Hepatocyte (in vitro differentiated cells): ENCODE results near the gene GORAB. TPM values are rescaled to one million over a fixed set of nuclear protein-coding genes. Genes with fewer than 3 reads are reported as not detected.

ENCODE experiments used
- DNase-seq: peaks from one replicate; pipeline ENCODE4 v3.0.0-alpha.2; 2016; ENCODE audit warnings: low spot score
- H2AFZ ChIP-seq: fragments of 200-600 bp; sonication (generic); 2 replicates; pipeline ENCODE4 v1.6.0; 2016; ENCODE audit warnings: antibody characterized with exemption, mild to moderate bottlenecking
- H3K27ac ChIP-seq: fragments of 200-600 bp; sonication (generic); 2 replicates; pipeline ENCODE4 v1.5.1; 2016; ENCODE audit warnings: mild to moderate bottlenecking
- H3K27me3 ChIP-seq: fragments of 200-600 bp; sonication (generic); 2 replicates; pipeline ENCODE4 v1.6.1; 2016
- H3K36me3 ChIP-seq: fragments of 200-600 bp; sonication (generic); replicated peaks from 2 replicates; pipeline ENCODE4 v1.5.1; 2016; ENCODE audit warnings: low read depth; ENCODE audit not compliant: insufficient read depth
- H3K4me1 ChIP-seq: fragments of 200-600 bp; sonication (generic); 2 replicates; pipeline ENCODE4 v1.5.1; 2016; ENCODE audit warnings: mild to moderate bottlenecking, moderate library complexity; ENCODE audit not compliant: insufficient read depth
- H3K4me2 ChIP-seq: fragments of 200-600 bp; sonication (generic); 2 replicates; pipeline ENCODE4 v1.6.0; 2016
- H3K4me3 ChIP-seq: fragments of 200-600 bp; sonication (generic); 2 replicates; pipeline ENCODE4 v1.5.1; 2016; ENCODE audit warnings: mild to moderate bottlenecking
- H3K79me2 ChIP-seq: fragments of 200-600 bp; sonication (generic); 2 replicates; pipeline ENCODE4 v1.6.0; 2017; ENCODE audit warnings: mild to moderate bottlenecking
- H3K9me2 ChIP-seq: fragments of 200-600 bp; sonication (generic); replicated peaks from 2 replicates; pipeline ENCODE4 v1.6.0; 2017; ENCODE audit warnings: mild to moderate bottlenecking; ENCODE audit not compliant: insufficient read depth
- H3K9me3 ChIP-seq: fragments of 200-600 bp; sonication (generic); 2 replicates; pipeline ENCODE4 v1.5.1; 2016; ENCODE audit warnings: low read depth, mild to moderate bottlenecking
- H4K20me1 ChIP-seq: fragments of 200-600 bp; sonication (generic); 2 replicates; pipeline ENCODE4 v1.6.0; 2016; ENCODE audit warnings: mild to moderate bottlenecking; ENCODE audit not compliant: insufficient read depth, poor library complexity, severe bottlenecking
- CTCF ChIP-seq: fragments of 200-600 bp; sonication (generic); IDR thresholded peaks from 2 replicates; pipeline ENCODE4 v1.5.1; 2016; ENCODE audit warnings: antibody characterized with exemption, mild to moderate bottlenecking; ENCODE audit not compliant: poor library complexity
- EZH2 ChIP-seq: fragments of 200-600 bp; sonication (generic); IDR thresholded peaks from 2 replicates; pipeline ENCODE4 v1.6.1; 2016; ENCODE audit warnings: antibody characterized with exemption, mild to moderate bottlenecking, borderline replicate concordance
- EZH2phosphoT487 ChIP-seq: fragments of 200-600 bp; sonication (generic); IDR thresholded peaks from one replicate; pipeline ENCODE4 v1.6.1; 2018; ENCODE audit warnings: antibody characterized with exemption, mild to moderate bottlenecking, low read depth, moderate library complexity; ENCODE audit not compliant: unreplicated experiment, severe bottlenecking
- WGBS: methylation state at CpG from one replicate; pipeline ENCODE4 v1.1.6; 2016; ENCODE audit warnings: low lambda C conversion rate; ENCODE audit errors: missing lambda C conversion rate; 5-methylcytosine and 5-hydroxymethylcytosine counted together
- polyA plus RNA-seq: library from polyadenylated mRNA; unstranded; fragments of >200 nt; fragmentation: Nextera tagmentation; extraction: Ambion mirVana; gene quantifications from 2 replicates; pipeline ENCODE4 v1.2.1, GENCODE V29; 2016
- total RNA-seq: library from RNA; depleted of rRNA; stranded (reverse); fragments of >200 nt; gene quantifications from 2 replicates; pipeline ENCODE4 v1.2.3, GENCODE V29; 2014

The GORAB gene
- total and polyA plus RNA-seq, 2 experiments from 2014 or later: 10.9 to 13.7 TPM

- no peaks in the 10 kb centered on the region for H3K79me2 ChIP-seq
- 85% methylated on average over 5 of the region's 5 CpGs for WGBS
These were observed 26.8 kb downstream of the GORAB start for GRCh38 chr1:170558731-170559130.

GRCh38 chr1:170559166-170559565, 27.2 kb downstream of the GORAB start:
- Histone ChIP-seq H3K9me2 (no peaks in the 10 kb centered on the region), H3K4me1 (peaks cover 6% of the 10 kb centered on the region), H2AFZ (no peak overlapping the region), H3K9me3 (no peaks in the 10 kb centered on the region), H3K27ac (no peak overlapping the region), H3K79me2 (no peaks in the 10 kb centered on the region), H3K4me3 (no peak overlapping the region), H3K36me3 (no peaks in the 10 kb centered on the region), H3K4me2 (no peak overlapping the region), H4K20me1 (no peaks in the 10 kb centered on the region), H3K27me3 (no peaks in the 10 kb centered on the region)
- TF ChIP-seq EZH2: no peak
- no peak for TF ChIP-seq CTCF
- no peak for TF ChIP-seq EZH2phosphoT487
- DNase-seq: no peak
- 93% methylated on average over 2 of the region's 2 CpGs for WGBS

More at GRCh38 chr1:170558731-170559130, 26.8 kb downstream of the GORAB start:
- TF ChIP-seq CTCF (no peak), EZH2 (no peak), EZH2phosphoT487 (no peak)
- Histone ChIP-seq H3K4me2 (no peak overlapping the region), H3K4me1 (peaks cover 6% of the 10 kb centered on the region), H3K36me3 (no peaks in the 10 kb centered on the region), H2AFZ (no peak overlapping the region), H3K27ac (no peak overlapping the region), H3K9me2 (no peaks in the 10 kb centered on the region), H3K9me3 (no peaks in the 10 kb centered on the region), H4K20me1 (no peaks in the 10 kb centered on the region), H3K4me3 (no peak overlapping the region), H3K27me3 (no peaks in the 10 kb centered on the region)
- DNase-seq: no peak

GRCh38 chr1:170560681-170561285, 28.8 kb downstream of the GORAB start:
- no peaks in the 10 kb centered on the region for H3K79me2 ChIP-seq
- no peaks in the 10 kb centered on the region for H3K36me3 ChIP-seq
- WGBS: 76% methylated on average over 4 of the region's 4 CpGs
- TF ChIP-seq EZH2phosphoT487: no peak
- no peak for TF ChIP-seq CTCF
- no peak for TF ChIP-seq EZH2
- no peaks in the 10 kb centered on the region for H3K9me3 ChIP-seq
- H3K9me2 ChIP-seq: no peaks in the 10 kb centered on the region
- H3K27ac ChIP-seq: no peak overlapping the region
- no peak overlapping the region for H3K4me3 ChIP-seq
- peaks cover 6% of the 10 kb centered on the region for H3K4me1 ChIP-seq
- DNase-seq: no peak
- no peak overlapping the region for H3K4me2 ChIP-seq
- no peak overlapping the region for H2AFZ ChIP-seq
- H4K20me1 ChIP-seq: no peaks in the 10 kb centered on the region
- no peaks in the 10 kb centered on the region for H3K27me3 ChIP-seq
